CD4-positive, CD25-positive, alpha-beta regulatory T cell (primary cell): Measurements from ENCODE around the gene TAF4. TPM values are rescaled to one million over a fixed set of nuclear protein-coding genes. Genes with fewer than 3 reads are reported as not detected.

ENCODE experiments used
- ATAC-seq, 2 donors: fragments of 150-1000 bp; cut with Tn5 transposase; one replicate each; pipeline ENCODE4 v1.10.0; 2021; ENCODE audit warnings: low read depth in 2 of 2, moderate number of reproducible peaks in 2 of 2, moderate library complexity in 1 of 2
- DNase-seq, 3 donors: peaks; one replicate each; pipeline versions ENCODE4 v3.0.0 to v3.0.0-alpha.2; 2012 to 2022; ENCODE audit warnings: mixed read lengths in 1 of 3
- H3K27ac ChIP-seq: one replicate; pipeline ENCODE4 v1.7.0; 2013; ENCODE audit warnings: mild to moderate bottlenecking, low read length; ENCODE audit not compliant: insufficient read depth, poor library complexity, severe bottlenecking
- H3K27me3 ChIP-seq: one replicate; pipeline ENCODE4 v1.7.0; 2013; ENCODE audit warnings: low read length; ENCODE audit not compliant: control insufficient read depth, insufficient read depth
- H3K36me3 ChIP-seq: one replicate; pipeline ENCODE4 v1.7.0; 2013; ENCODE audit warnings: mild to moderate bottlenecking, low read length, moderate library complexity; ENCODE audit not compliant: control insufficient read depth, insufficient read depth
- H3K4me1 ChIP-seq: 2 replicates; pipeline ENCODE4 v1.7.0; 2013; ENCODE audit warnings: mild to moderate bottlenecking, low read length; ENCODE audit not compliant: insufficient read depth, control insufficient read depth, poor library complexity, severe bottlenecking
- H3K4me3 ChIP-seq: one replicate; pipeline ENCODE4 v1.7.0; 2013; ENCODE audit warnings: low read depth, mild to moderate bottlenecking, low read length, moderate library complexity
- H3K9me3 ChIP-seq, 2 experiments: 1 replicate in 1 of 2; 2 replicates in 1 of 2; pipeline ENCODE4 v1.7.0; 2013; ENCODE audit warnings: low read length in 2 of 2, mild to moderate bottlenecking in 1 of 2, moderate library complexity in 1 of 2; ENCODE audit not compliant: control insufficient read depth in 2 of 2
- H3K27ac Mint-ChIP-seq, 3 donors: one replicate each; pipeline ENCODE4 v1.8.0; 2020 to 2022; ENCODE audit warnings: mild to moderate bottlenecking in 3 of 3, mixed read lengths in 3 of 3, moderate library complexity in 2 of 3
- H3K27me3 Mint-ChIP-seq: one replicate; pipeline ENCODE4 v1.8.0; 2022; ENCODE audit warnings: mild to moderate bottlenecking, mixed read lengths
- H3K36me3 Mint-ChIP-seq: one replicate; pipeline ENCODE4 v1.8.0; 2020; ENCODE audit warnings: mixed read lengths
- H3K4me1 Mint-ChIP-seq, 4 donors: one replicate each; pipeline ENCODE4 v1.8.0; 2020 to 2022; ENCODE audit warnings: mixed read lengths in 4 of 4, mild to moderate bottlenecking in 1 of 4
- H3K4me3 Mint-ChIP-seq, 4 donors: one replicate each; pipeline ENCODE4 v1.8.0; 2020 to 2022; ENCODE audit warnings: mild to moderate bottlenecking in 4 of 4, mixed read lengths in 4 of 4, moderate library complexity in 3 of 4
- H3K9me3 Mint-ChIP-seq, 7 donors: one replicate each; pipeline ENCODE4 v1.8.0; 2020 to 2022; ENCODE audit warnings: mixed read lengths in 7 of 7, mild to moderate bottlenecking in 3 of 7, moderate library complexity in 2 of 7
- polyA plus RNA-seq, 4 donors: library from polyadenylated mRNA; unstranded; fragments of 300-500 nt; fragmentation: Illumina TruSeq; gene quantifications; one replicate each; pipeline ENCODE4 v1.2.3, GENCODE V29; 2021
- total RNA-seq: library from RNA; stranded (reverse); gene quantifications from one replicate; pipeline ENCODE4 v1.2.3, GENCODE V29; 2022

The TAF4 gene
- total and polyA plus RNA-seq, 5 donors from 2014 or later: 0.76 to 20.4 (median 0.91) TPM

- Histone ChIP-seq H3K27ac (no peak overlapping the region), H3K4me3 (no peak overlapping the region), H3K27me3 (no peaks in the 10 kb centered on the region), H3K4me1 (no peaks in the 10 kb centered on the region), H3K9me3 (no peaks in the 10 kb centered on the region), H3K36me3 (no peaks in the 10 kb centered on the region)
- ATAC-seq (no peak), DNase-seq (no peak)
- Mint-ChIP-seq H3K4me1 (peaks cover 0 to 2% (median 0%) of the 10 kb centered on the region in 4 donors), H3K4me3 (no peak overlapping the region), H3K27me3 (no peaks in the 10 kb centered on the region), H3K27ac (no peak overlapping the region), H3K36me3 (no peaks in the 10 kb centered on the region), H3K9me3 (no peaks in the 10 kb centered on the region)
Measured at GRCh38 chr20:61955668-61956395, 109.8 kb downstream of the TAF4 start.

DNA sequence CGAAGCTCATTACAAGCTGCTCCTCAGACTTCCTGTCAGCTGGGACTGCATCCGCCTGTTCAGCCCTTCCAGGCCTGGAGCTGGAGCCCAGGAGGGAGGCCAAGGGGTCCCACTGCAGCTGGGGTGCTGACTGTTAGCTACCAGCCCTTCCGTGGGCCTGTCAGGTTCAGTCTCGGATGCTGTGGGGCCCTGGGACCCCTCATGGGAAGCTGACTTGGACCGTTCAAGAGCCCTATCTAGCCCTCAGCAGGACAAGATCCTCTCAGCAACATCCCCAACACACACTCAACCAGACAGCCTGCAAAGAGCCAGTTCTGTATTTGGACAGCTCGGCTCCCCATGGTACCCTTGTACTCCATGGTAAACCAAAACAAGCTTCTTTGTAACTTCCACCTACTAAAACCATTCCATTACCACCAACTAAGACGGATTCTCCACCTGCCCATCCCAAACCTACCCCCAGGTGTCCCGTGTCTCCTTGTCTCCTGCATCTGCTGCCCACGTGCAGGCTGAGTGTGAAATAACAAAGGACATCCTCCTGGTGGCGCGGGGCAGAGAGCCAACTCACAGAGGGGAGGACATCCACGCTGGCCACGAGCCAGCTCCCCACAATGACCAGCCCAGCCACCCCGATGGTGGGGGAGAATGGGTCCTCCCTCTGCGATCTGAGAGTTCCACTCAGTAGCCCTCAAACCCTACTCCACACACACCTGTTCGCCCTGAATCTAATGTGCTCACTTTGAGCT, 111.2 kb downstream of the TAF4 start:
- Mint-ChIP-seq H3K36me3 (no peaks in the 10 kb centered on the region), H3K27ac (no peak overlapping the region)

GRCh38 chr20:61953037-61954021, 112.4 kb downstream of the TAF4 start:
- no peak overlapping the region for H3K27ac ChIP-seq
- ATAC-seq (no peak), DNase-seq (no peak)
- no peak overlapping the region for H3K4me3 ChIP-seq
- Mint-ChIP-seq H3K27ac (no peak overlapping the region), H3K9me3 (no peaks in the 10 kb centered on the region), H3K27me3 (no peaks in the 10 kb centered on the region), H3K4me3 (no peak overlapping the region), H3K36me3 (no peaks in the 10 kb centered on the region), H3K4me1 (peaks cover 0 to 2% (median 0%) of the 10 kb centered on the region in 4 donors)
- no peaks in the 10 kb centered on the region for H3K9me3 ChIP-seq
- H3K4me1 ChIP-seq: no peaks in the 10 kb centered on the region
- H3K36me3 ChIP-seq: no peaks in the 10 kb centered on the region
- no peaks in the 10 kb centered on the region for H3K27me3 ChIP-seq

More for the DNA sequence above, 111.2 kb downstream of the TAF4 start:
- Mint-ChIP-seq H3K9me3 (no peaks in the 10 kb centered on the region), H3K27me3 (no peaks in the 10 kb centered on the region), H3K4me3 (no peak overlapping the region), H3K4me1 (peaks cover 0 to 2% (median 0%) of the 10 kb centered on the region in 4 donors)
- ATAC-seq: no peak
- no peak overlapping the region for H3K27ac ChIP-seq
- H3K4me1 ChIP-seq: no peaks in the 10 kb centered on the region
- no peaks in the 10 kb centered on the region for H3K9me3 ChIP-seq
- no peak for DNase-seq
- no peaks in the 10 kb centered on the region for H3K36me3 ChIP-seq
- no peak overlapping the region for H3K4me3 ChIP-seq
- H3K27me3 ChIP-seq: no peaks in the 10 kb centered on the region

DNA sequence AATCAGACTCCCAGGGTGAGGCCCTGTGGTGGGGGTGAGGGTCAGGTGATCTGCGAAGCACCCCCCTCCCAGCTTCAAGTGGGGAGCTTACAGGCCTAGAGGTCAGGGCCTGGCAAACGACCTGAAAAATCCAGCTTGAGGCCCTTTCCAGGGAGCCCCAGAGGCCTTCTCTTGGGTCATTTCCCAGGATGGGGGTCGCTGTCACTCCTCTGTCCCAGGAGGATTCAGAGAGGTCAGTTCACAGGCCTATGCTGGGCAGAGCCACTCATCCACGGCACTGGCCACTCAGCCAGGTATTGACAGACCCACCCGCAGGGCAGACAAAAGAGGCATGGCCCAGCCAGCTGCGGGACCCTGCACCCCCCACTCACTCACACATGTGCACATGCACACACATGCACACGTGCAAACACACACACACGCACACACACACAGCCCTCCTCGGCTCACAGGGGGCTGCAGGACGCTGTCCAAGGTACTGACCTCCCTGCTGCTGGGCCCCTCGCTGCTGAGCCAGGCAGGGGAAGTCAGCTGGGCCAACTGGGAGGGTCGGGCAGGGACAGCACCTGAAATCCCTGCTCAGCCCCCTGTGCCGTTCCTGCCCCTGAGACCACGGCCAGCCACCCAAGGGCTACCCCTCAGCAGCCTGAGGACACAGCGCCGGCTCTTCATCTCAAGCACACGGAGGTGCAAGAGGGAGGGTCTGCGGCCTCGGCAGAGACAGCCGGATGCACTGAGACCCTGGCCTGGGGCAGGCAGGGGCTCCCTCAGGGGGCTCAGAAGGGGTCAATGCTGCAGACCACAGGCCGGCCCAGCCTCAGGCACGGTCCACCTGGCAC, 113.8 kb downstream of the TAF4 start:
- no peak overlapping the region for H3K4me3 ChIP-seq
- Mint-ChIP-seq H3K27me3 (no peaks in the 10 kb centered on the region), H3K4me1 (peaks cover 0 to 2% (median 0%) of the 10 kb centered on the region in 4 donors), H3K36me3 (no peaks in the 10 kb centered on the region), H3K4me3 (no peak overlapping the region), H3K9me3 (no peaks in the 10 kb centered on the region), H3K27ac (no peak overlapping the region)
- H3K9me3 ChIP-seq: no peaks in the 10 kb centered on the region
- DNase-seq (no peak), ATAC-seq (no peak)
- no peaks in the 10 kb centered on the region for H3K4me1 ChIP-seq
- H3K27ac ChIP-seq: no peak overlapping the region
- no peaks in the 10 kb centered on the region for H3K27me3 ChIP-seq
- no peaks in the 10 kb centered on the region for H3K36me3 ChIP-seq

DNA sequence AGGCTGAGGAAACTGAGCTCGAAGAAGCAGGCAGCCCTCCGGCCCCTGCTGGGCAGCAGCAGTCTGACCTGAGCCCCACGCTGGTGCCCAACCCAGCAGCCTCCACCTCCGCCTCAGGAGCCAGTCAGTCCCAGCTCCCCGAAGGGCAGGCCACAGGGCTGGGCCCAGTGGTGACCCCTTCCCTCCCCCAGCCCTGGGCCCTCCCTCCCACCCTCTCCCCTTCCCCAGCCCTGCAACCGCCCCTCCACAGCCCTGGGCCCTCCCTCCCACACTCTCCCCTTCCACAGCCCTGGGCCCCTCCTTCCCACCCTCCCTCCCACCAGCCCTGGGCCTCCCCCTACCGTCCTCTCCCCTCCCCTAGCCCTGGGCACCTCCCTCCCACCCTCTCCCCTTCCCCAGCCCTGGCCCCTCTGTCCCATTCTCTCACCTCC, 115.0 kb downstream of the TAF4 start:
- ATAC-seq: no peak
- no peak for DNase-seq
- Histone ChIP-seq H3K4me3 (no peak overlapping the region), H3K27ac (no peak overlapping the region), H3K36me3 (no peaks in the 10 kb centered on the region), H3K27me3 (no peaks in the 10 kb centered on the region), H3K4me1 (no peaks in the 10 kb centered on the region), H3K9me3 (no peaks in the 10 kb centered on the region)
- Mint-ChIP-seq H3K9me3 (no peaks in the 10 kb centered on the region), H3K4me1 (peaks cover 0 to 2% (median 0%) of the 10 kb centered on the region in 4 donors), H3K27me3 (no peaks in the 10 kb centered on the region), H3K36me3 (no peaks in the 10 kb centered on the region), H3K4me3 (no peak overlapping the region), H3K27ac (no peak overlapping the region)

- DNase-seq: no peak
- no peak overlapping the region for H3K4me3 Mint-ChIP-seq
- no peaks in the 10 kb centered on the region for H3K27me3 Mint-ChIP-seq
- H3K27ac Mint-ChIP-seq: no peak overlapping the region
- peaks cover 0 to 2% (median 0%) of the 10 kb centered on the region in 4 donors for H3K4me1 Mint-ChIP-seq
- ATAC-seq: no peak
- H3K9me3 Mint-ChIP-seq: no peaks in the 10 kb centered on the region
- no peak overlapping the region for H3K4me3 ChIP-seq
- H3K27me3 ChIP-seq: no peaks in the 10 kb centered on the region
- no peaks in the 10 kb centered on the region for H3K36me3 Mint-ChIP-seq
- no peak overlapping the region for H3K27ac ChIP-seq
- no peaks in the 10 kb centered on the region for H3K9me3 ChIP-seq
- H3K4me1 ChIP-seq: no peaks in the 10 kb centered on the region
- H3K36me3 ChIP-seq: no peaks in the 10 kb centered on the region
Measured at GRCh38 chr20:61949714-61950640, 115.7 kb downstream of the TAF4 start.
